Adrenal gland (tissue), 12 donors: Measurements from ENCODE around the gene PGAM5. TPM values are rescaled to one million over a fixed set of nuclear protein-coding genes. Genes with fewer than 3 reads are reported as not detected.

Experiments used
- DNase-seq, 7 donors: peaks; one replicate each; pipeline ENCODE4 v3.0.0-alpha.2; 2019 to 2020
- H3K27ac ChIP-seq, 5 donors: fragments of 200-600 bp; sonication (generic) in 4 of 5; 1 replicate in 3 of 5; 2 replicates in 2 of 5; pipeline versions ENCODE4 v1.5.1 to v1.8.0; 2016 to 2020; ENCODE audit warnings: mild to moderate bottlenecking in 1 of 5
- H3K27me3 ChIP-seq: fragments of 200-600 bp; 2 replicates; pipeline ENCODE4 v1.8.0; 2021
- H3K36me3 ChIP-seq, 2 donors: fragments of 200-600 bp; replicated peaks in 1 of 2; 1 replicate in 1 of 2; 2 replicates in 1 of 2; pipeline versions ENCODE4 v1.5.1 to v1.8.0; 2018 to 2022
- H3K4me1 ChIP-seq, 2 donors: fragments of 200-600 bp; replicated peaks in 1 of 2; 1 replicate in 1 of 2; 2 replicates in 1 of 2; pipeline versions ENCODE4 v1.5.1 to v1.8.0; 2018 to 2021
- H3K4me3 ChIP-seq, 4 donors: fragments of 200-600 bp; sonication (generic) in 3 of 4; one replicate each; pipeline ENCODE4 v1.5.1; 2016 to 2018
- H3K9me3 ChIP-seq, 3 donors: fragments of 200-600 bp; sonication (generic) in 1 of 3; replicated peaks in 1 of 3; 1 replicate in 2 of 3; 2 replicates in 1 of 3; pipeline versions ENCODE4 v1.5.1 to v1.8.0; 2016 to 2021
- POLR2A ChIP-seq, 2 donors: fragments of 450-650 bp; IDR thresholded peaks; one replicate each; pipeline ENCODE4 v1.6.1; 2017; ENCODE audit warnings: antibody characterized with exemption in 2 of 2, mild to moderate bottlenecking in 2 of 2, moderate library complexity in 1 of 2
- WGBS, 4 donors: extraction: QIAGEN DNeasy Blood & Tissue Kit in 2 of 4; methylation state at CpG; one replicate each; pipeline versions ENCODE4 v1.1.5 to v1.1.7; 2013 to 2017; 5-methylcytosine and 5-hydroxymethylcytosine counted together
- intact Hi-C, 2 donors: fragments of 100-400 bp; cut with DNase I; formaldehyde crosslinking; loops; one replicate each; pipeline versions ENCODE4 v1.14.1 to v1.15.0; 2022 to 2023
- polyA plus RNA-seq, 3 donors: library from polyadenylated mRNA; stranded (reverse); fragments of 200-250 nt in 2 of 3; fragments of 350-450 nt in 1 of 3; fragmentation: Illumina TruSeq in 1 of 3; extraction: RNeasy Lipid Tissue Mini Kit (QIAGEN cat#74804) in 1 of 3; gene quantifications; one replicate each; pipeline ENCODE4 v1.2.3, GENCODE V29; 2013 to 2014
- total RNA-seq, 9 donors: library from RNA; depleted of rRNA in 4 of 9; stranded (reverse); fragments of >200 nt in 4 of 9; fragments of 120-200 nt in 1 of 9; fragmentation: NEBNext Ultra II Directional in 1 of 9; extraction: Animal tissue kit (Norgen Biotek cat#: 25700) in 1 of 9; gene quantifications; one replicate each; pipeline versions ENCODE4 v1.1.0 to v1.2.4, GENCODE V29; 2013 to 2023
- TF ChIP-seq, protein P1 (sequence below), 6 experiments: fragments of 450-650 bp in 4 of 6; fragments of 200-600 bp in 2 of 6; sonication (generic) in 1 of 6; IDR thresholded peaks; 1 replicate in 5 of 6; 2 replicates in 1 of 6; pipeline versions ENCODE4 v1.5.1 to v1.8.0; 2016 to 2021; ENCODE audit warnings: antibody characterized with exemption in 6 of 6, mild to moderate bottlenecking in 2 of 6, moderate library complexity in 1 of 6
- donor health status: healthy with polysubstance abuse.
- donor health status: Bipolar disorder and iron deficiency.
- donor health status: DM: yes; HTN: yes; CAD: no.
- donor health status: DM: no; HTN: no; CAD: no.
- donor health status: DM: no; HTN: no; CAD: no.
- donor health status: DM: yes; HTN: yes; CAD: no.

PGAM5 gene
- total and polyA plus RNA-seq, 12 donors = 12.7 to 53.6 (median 33.2) TPM

DNA sequence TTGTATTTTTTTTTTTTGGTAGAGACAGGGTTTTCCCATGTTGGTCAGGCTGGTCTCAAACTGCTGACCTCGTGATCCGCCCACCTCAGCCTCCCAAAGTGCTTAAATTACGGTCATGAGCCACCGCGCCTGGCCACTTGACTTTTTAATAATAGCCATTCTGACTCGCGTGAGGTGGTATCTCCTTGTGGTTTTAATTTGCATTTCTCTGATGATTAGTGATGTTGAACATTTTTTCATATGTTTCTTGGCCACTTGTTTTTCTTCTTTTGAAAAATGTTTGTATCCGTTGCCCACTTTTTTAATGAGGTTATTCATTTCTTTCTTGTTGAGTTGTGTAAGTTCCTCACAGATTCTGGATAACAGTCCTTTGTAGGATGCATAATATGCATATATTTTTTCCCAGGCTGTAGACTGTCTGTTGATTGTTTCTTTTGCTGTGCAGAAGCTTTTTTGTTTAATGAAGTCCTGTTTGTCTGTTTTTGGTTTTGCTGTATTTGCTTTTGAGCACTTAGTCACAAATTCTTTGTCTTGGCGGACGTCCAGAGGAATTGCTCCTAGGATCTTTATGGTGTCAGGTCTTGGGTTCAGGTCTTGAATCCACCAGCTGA lies 10.3 kb upstream of the PGAM5 start:
- TF ChIP-seq, protein P1, sequence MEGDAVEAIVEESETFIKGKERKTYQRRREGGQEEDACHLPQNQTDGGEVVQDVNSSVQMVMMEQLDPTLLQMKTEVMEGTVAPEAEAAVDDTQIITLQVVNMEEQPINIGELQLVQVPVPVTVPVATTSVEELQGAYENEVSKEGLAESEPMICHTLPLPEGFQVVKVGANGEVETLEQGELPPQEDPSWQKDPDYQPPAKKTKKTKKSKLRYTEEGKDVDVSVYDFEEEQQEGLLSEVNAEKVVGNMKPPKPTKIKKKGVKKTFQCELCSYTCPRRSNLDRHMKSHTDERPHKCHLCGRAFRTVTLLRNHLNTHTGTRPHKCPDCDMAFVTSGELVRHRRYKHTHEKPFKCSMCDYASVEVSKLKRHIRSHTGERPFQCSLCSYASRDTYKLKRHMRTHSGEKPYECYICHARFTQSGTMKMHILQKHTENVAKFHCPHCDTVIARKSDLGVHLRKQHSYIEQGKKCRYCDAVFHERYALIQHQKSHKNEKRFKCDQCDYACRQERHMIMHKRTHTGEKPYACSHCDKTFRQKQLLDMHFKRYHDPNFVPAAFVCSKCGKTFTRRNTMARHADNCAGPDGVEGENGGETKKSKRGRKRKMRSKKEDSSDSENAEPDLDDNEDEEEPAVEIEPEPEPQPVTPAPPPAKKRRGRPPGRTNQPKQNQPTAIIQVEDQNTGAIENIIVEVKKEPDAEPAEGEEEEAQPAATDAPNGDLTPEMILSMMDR (IDR thresholded peaks at IDR 0.05) = no peak
- TF ChIP-seq POLR2A (IDR thresholded peaks at IDR 0.05) = no peak
- Histone ChIP-seq H3K9me3 (no peaks in the 10 kb centered on the region), H3K36me3 (peaks cover 0 to 9% of the 10 kb centered on the region in 2 donors), H3K4me3 (no peak overlapping the region), H3K4me1 (no peaks in the 10 kb centered on the region), H3K27me3 (no peaks in the 10 kb centered on the region), H3K27ac (no peak overlapping the region)
- 91 to 93% (median 92%) methylated on average over 10 of the region's 10 CpGs for WGBS, 4 donors
- DNase-seq = no peak
- intact Hi-C loops = no loop called here

DNA sequence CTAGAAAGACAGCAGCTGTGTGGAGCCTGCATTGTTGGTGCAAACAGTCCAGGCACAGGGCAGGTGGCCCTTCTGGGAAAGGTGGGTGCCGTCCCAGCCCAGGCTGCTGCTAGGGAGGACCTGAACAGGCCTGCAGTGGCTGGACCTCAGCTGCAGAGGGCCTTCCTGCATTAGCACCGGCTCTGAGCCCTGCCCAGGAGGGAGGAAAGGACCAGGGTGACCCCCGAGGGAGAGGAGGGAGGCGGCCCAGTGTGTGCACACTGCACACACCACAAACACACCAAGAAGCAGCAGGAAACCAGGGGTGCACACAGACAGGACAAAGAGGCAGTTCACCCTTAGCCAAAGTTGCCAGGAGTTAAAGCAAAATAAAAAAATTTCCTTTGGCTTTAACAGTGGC lies 8.0 kb upstream of the PGAM5 start:
- Histone ChIP-seq H3K27ac (no peak overlapping the region), H3K36me3 (no peaks in the 10 kb centered on the region), H3K9me3 (no peaks in the 10 kb centered on the region), H3K4me3 (no peak overlapping the region), H3K4me1 (no peaks in the 10 kb centered on the region), H3K27me3 (no peaks in the 10 kb centered on the region)
- 61 to 89% (median 80%) methylated on average over 3 to 4 of the region's 4 CpGs for WGBS, 4 donors
- TF ChIP-seq POLR2A (IDR thresholded peaks at IDR 0.05) = no peak
- intact Hi-C loops = no loop called here
- DNase-seq = no peak

DNA sequence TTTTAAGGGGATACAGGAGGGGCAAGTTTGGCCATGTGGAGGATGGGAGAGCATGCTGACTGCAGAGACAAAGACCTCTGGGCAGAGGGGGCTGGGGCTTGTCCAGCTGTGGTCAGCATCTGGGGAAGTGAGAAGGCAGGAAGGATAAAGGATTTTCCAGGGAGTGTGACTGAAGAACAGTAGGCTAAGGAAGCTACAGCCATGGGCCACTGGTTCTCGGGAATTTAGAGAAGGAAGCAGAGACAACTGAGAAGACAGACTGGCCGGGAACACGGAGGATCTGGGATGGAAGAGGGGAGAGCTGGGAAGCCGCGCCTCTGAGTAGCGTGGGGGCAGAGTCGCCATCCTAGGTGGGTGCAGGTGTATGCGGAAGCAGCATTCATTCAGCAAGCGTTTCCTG lies 7.0 kb upstream of the PGAM5 start:
- no peak for DNase-seq
- Histone ChIP-seq H3K27ac (no peak overlapping the region), H3K27me3 (no peaks in the 10 kb centered on the region), H3K36me3 (no peaks in the 10 kb centered on the region), H3K4me1 (no peaks in the 10 kb centered on the region), H3K9me3 (no peaks in the 10 kb centered on the region), H3K4me3 (no peak overlapping the region)
- TF ChIP-seq, protein P1 (IDR thresholded peaks at IDR 0.05) = no peak
- no peak for TF ChIP-seq POLR2A (IDR thresholded peaks at IDR 0.05)
- intact Hi-C loops = no loop called here
- WGBS, 4 donors = 91 to 96% (median 92%) methylated on average over 9 of the region's 9 CpGs

DNA sequence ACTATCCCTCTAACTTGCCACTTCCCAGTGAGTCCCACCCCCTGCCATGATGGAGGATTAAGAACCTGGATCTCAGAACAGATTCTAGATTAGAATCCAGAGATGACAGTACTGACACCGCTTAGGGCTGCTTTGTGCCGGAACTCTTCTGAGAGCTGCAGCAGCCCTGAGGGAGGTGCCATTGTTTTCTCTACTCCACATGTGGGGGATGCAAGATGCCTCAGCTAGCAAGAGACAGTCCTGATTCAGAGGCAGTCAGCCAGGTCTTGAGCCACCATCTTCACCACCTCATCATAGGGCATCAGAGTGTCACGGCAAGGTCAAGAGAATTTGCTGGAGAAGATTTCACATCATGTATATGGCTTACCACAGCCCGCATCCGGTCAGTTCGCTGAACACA lies 3.4 kb upstream of the PGAM5 start:
- DNase-seq = no peak
- Histone ChIP-seq H3K4me3 (no peak overlapping the region), H3K36me3 (no peaks in the 10 kb centered on the region), H3K9me3 (no peaks in the 10 kb centered on the region), H3K4me1 (peaks cover 8 to 15% of the 10 kb centered on the region in 2 donors), H3K27ac (no peak overlapping the region), H3K27me3 (no peaks in the 10 kb centered on the region)
- TF ChIP-seq, protein P1 (IDR thresholded peaks at IDR 0.05) = no peak
- WGBS, 4 donors = 96 to 100% (median 96%) methylated on average over 4 to 6 of the region's 6 CpGs
- intact Hi-C loops = no loop called here

- intact Hi-C loops = no loop called here
- Histone ChIP-seq H3K9me3 (no peaks in the 10 kb centered on the region), H3K4me1 (peaks cover 8 to 15% of the 10 kb centered on the region in 2 donors), H3K27ac (no peak overlapping the region), H3K36me3 (no peaks in the 10 kb centered on the region), H3K4me3 (no peak overlapping the region), H3K27me3 (no peaks in the 10 kb centered on the region)
- DNase-seq = no peak
- TF ChIP-seq, protein P1 (IDR thresholded peaks at IDR 0.05) = no peak
- 68 to 94% (median 86%) methylated on average over 2 of the region's 2 CpGs for WGBS, 4 donors
Observed at GRCh38 chr12:132708150-132708549, 2.5 kb upstream of the PGAM5 start.
